Renal cortex interstitium (tissue), 15 donors: ENCODE results near the gene PCDH20. TPM values are rescaled to one million over a fixed set of nuclear protein-coding genes. Genes with fewer than 3 reads are reported as not detected.
A peak's percentile ranks its signal among the peaks of the same experiment; 100 is the strongest.

ENCODE experiments used
- DNase-seq, 11 donors: peaks; one replicate each; pipeline ENCODE4 v3.0.0-alpha.2; 2013; ENCODE audit warnings: low read depth in 9 of 11, low spot score in 4 of 11; ENCODE audit errors: extremely low read depth in 1 of 11
- long read RNA-seq, 16 experiments: transcript quantifications; one replicate each; lab custom pipeline, GENCODE V29; 2026
- polyA plus RNA-seq, 3 donors: library from polyadenylated mRNA; unstranded; fragments of 120-200 nt; gene quantifications; one replicate each; pipeline ENCODE4 v1.2.1, GENCODE V29; 2013; ENCODE audit not compliant: insufficient read length in 3 of 3

The PCDH20 gene
- 1 to 10 TPM; 5.4 to 7.5 (median 6.1) TPM for polyA plus RNA-seq
- long read RNA-seq, donor 1, full-length matches to known transcripts, result 1 of 1 reads
- long read RNA-seq, donor 1, partial matches to known transcripts, result 0 of 1 reads
- long read RNA-seq, donor 1, other reads (novel, unspliced or antisense), result 0 of 1 reads
- long read RNA-seq, donor 2, full-length matches to known transcripts, result 1 of 1 reads
- long read RNA-seq, donor 2, partial matches to known transcripts, result 0 of 1 reads
- long read RNA-seq, donor 2, other reads (novel, unspliced or antisense), result 0 of 1 reads
- long read RNA-seq, donor 3, full-length matches to known transcripts, result 3 of 3 reads
- long read RNA-seq, donor 3, partial matches to known transcripts, result 0 of 3 reads
- long read RNA-seq, donor 3, other reads (novel, unspliced or antisense), result 0 of 3 reads
- long read RNA-seq, donor 4, full-length matches to known transcripts, result 5 of 5 reads
- long read RNA-seq, donor 4, partial matches to known transcripts, result 0 of 5 reads
- long read RNA-seq, donor 4, other reads (novel, unspliced or antisense), result 0 of 5 reads
- long read RNA-seq, donor 5, result 0 reads
- long read RNA-seq, donor 6, full-length matches to known transcripts, result 1 of 1 reads
- long read RNA-seq, donor 6, partial matches to known transcripts, result 0 of 1 reads
- long read RNA-seq, donor 6, other reads (novel, unspliced or antisense), result 0 of 1 reads
- long read RNA-seq, donor 7, full-length matches to known transcripts, result 2 of 2 reads
- long read RNA-seq, donor 7, partial matches to known transcripts, result 0 of 2 reads
- long read RNA-seq, donor 7, other reads (novel, unspliced or antisense), result 0 of 2 reads
- long read RNA-seq, donor 8, result 0 reads
- long read RNA-seq, donor 9, full-length matches to known transcripts, result 4 of 4 reads
- long read RNA-seq, donor 9, partial matches to known transcripts, result 0 of 4 reads
- long read RNA-seq, donor 9, other reads (novel, unspliced or antisense), result 0 of 4 reads
- long read RNA-seq, donor 10, full-length matches to known transcripts, result 1 of 1 reads
- long read RNA-seq, donor 10, partial matches to known transcripts, result 0 of 1 reads
- long read RNA-seq, donor 10, other reads (novel, unspliced or antisense), result 0 of 1 reads
- long read RNA-seq, donor 11, full-length matches to known transcripts, result 1 of 1 reads
- long read RNA-seq, donor 11, partial matches to known transcripts, result 0 of 1 reads
- long read RNA-seq, donor 11, other reads (novel, unspliced or antisense), result 0 of 1 reads
- long read RNA-seq, donor 12, result 0 reads
- long read RNA-seq, donor 13, result 0 reads
- long read RNA-seq, donor 14, full-length matches to known transcripts, result 3 of 3 reads
- long read RNA-seq, donor 14, partial matches to known transcripts, result 0 of 3 reads
- long read RNA-seq, donor 14, other reads (novel, unspliced or antisense), result 0 of 3 reads
- long read RNA-seq, donor 15, result 0 reads
- long read RNA-seq, donor 16, full-length matches to known transcripts, result 2 of 2 reads
- long read RNA-seq, donor 16, partial matches to known transcripts, result 0 of 2 reads
- long read RNA-seq, donor 16, other reads (novel, unspliced or antisense), result 0 of 2 reads

- DNase-seq, result no peak
These were observed at the start of gene PCDH20 for GRCh38 chr13:61415749-61416148. TSS of gene PCDH20 (minus strand) at chr13:61415849. CDS start at chr13:61415158, 691 bp downstream.

DNA sequence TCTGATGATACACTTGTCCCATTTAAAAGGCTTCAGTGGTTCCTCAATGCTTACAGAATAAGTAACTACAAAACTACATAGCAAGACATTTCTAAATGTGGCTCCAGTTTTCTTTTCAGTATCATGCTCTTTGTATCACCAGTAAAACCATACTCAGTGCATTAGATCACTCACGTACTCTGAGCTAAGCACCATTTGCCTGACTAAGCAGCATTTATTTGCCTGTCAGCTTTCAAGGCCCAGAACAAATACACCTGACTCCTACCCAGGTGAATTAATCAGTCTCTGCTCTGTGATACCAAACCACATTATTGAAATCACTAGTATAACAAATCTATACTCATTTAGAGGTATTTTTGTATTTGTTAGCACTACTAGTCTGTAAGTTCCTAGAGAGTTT, 47.4 kb upstream of the PCDH20 start:
- no peak for DNase-seq

DNA sequence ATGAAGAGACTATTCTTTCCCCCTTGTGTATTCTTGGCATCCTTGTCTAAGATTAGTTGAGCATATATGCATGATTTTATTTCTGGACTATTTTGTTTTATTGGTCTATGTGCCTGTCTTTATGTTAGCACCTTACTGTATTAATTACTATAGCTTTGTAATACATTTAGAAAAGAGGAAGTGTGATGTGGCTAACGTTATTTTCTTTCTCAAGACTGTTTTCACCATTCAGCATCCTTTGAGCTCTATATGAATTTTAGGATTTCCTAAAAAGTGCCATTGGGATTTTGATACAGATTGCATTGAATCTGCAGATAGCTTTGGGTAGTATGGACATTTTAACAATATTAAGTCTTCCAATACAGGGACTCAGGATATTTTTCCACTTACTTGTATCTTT, 37.5 kb upstream of the PCDH20 start:
- no peak for DNase-seq

GRCh38 chr13:61432029-61432428, 16.4 kb upstream of the PCDH20 start:
- no peak for DNase-seq

DNA sequence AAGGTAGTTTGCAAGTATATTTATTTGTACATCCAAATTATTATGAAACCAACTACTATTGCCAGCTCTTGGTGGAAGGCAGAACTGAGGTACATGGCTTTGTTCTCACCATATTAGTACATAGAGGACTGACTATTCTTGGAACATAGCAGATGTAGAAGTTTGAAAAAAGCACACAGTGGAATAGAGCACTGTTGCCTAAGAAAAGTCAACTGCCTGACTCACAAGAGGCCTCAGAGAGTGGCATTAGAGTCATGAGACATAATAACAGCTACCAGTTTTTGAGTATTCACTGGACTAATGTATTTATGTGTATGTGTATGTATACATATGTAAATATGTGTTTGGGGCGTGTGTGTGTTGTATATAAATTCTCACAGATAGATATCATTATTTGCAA, 8.3 kb upstream of the PCDH20 start:
- no peak for DNase-seq

DNA sequence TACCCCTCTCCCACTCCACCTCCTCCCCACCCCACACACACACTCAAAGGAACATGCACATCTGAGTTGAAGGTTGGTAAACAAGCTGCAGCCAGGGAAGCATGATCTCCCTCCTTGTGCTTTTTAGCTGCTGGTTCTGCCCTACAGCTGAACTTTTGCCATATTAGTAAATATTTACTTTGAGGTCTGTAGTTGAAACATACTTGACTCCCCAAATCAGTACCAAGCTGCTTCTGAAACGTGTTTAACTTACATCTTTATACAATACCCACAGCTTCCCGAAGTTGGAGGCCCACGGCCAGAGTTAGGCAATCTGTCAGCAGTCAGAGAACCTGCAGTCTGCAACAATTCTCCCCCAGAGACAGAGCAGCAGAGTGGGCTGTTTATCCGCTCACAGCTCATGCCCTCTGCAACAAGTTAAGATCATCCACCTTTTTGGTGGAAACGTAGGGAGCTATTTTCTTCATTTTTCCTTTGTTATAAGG, 1.5 kb upstream of the PCDH20 start:
- no peak for DNase-seq

GRCh38 chr13:61415058-61415721, 459 bp downstream of the PCDH20 start:
- peak; percentile 52 to 79 (median 60) for DNase-seq

GRCh38 chr13:61414686-61415057, 977 bp downstream of the PCDH20 start:
- DNase-seq, result peak in 2 of 11 donors; percentile 39 to 51

- DNase-seq, result peak in 3 of 11 donors; percentile 5 to 18 (median 13)
These were observed 1.8 kb downstream of the PCDH20 start for GRCh38 chr13:61413572-61414535.

DNA sequence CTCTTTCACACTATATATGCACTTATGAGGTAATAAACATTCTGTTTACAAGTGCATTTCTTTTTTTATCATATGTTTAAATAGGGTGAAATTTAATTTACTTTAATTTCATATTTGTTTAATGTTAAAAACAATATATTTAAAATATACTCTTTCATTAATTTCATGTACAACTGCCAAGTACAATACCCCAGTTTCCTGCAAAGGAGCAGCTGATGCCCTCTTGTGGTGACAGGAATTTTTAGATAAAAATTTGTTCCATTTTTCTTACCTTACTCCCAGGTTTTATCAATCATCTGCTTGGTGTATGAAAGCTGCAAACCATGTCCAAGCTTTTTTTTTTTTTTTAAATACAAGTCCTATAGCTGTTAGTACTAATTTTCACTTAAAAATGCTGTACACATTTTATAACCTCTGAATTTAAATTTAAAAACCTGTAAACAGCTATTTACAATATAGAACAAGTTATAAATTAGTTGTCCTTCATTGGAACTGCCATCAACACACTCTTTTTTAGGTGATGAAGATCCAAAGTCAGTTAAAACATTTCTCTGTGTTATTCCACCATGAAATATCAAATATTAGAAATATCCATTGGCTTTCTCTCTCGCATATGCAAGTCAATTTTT, 4.9 kb downstream of the PCDH20 start:
- peak in 3 of 11 donors; percentile 2 to 25 (median 20) for DNase-seq

DNA sequence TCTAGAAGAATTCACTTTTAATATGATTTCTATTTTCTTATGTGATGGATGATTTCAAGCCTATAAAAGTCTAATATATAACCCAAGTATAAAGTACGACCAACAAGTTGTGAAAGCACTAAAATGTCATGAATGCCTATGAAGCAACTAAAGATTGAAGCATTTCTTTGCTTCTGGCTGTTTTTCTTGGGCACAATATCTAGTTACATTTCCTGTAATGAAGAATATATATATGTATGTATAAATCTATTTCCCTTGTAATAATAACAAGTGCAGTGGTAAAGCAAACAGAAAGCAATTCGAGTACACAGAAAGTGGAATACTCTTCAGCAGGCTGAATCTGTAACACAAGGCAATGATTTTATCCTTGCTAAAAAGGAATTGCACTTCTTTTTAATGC, 5.4 kb downstream of the PCDH20 start:
- no peak for DNase-seq

- DNase-seq, result no peak
These were observed 7.1 kb downstream of the PCDH20 start for GRCh38 chr13:61408571-61408970.

DNA sequence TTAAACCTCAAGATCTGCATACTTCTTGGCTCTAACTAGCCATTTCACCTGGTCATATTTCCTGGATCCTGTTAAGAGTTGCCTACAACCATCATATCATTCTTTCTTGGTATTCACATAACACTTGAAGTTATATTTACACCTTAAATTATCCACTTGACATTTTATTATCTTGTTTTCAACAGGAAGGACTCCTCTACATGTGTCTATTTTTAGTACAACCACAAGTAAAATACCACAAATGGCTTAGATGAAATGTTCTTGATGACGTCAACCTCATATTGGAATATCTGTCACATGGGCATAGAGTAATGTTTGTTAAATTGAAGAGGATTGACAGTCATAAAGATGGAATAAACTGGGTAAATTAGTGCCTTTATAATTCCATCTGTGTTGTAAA, 9.4 kb downstream of the PCDH20 start:
- DNase-seq, result no peak

DNA sequence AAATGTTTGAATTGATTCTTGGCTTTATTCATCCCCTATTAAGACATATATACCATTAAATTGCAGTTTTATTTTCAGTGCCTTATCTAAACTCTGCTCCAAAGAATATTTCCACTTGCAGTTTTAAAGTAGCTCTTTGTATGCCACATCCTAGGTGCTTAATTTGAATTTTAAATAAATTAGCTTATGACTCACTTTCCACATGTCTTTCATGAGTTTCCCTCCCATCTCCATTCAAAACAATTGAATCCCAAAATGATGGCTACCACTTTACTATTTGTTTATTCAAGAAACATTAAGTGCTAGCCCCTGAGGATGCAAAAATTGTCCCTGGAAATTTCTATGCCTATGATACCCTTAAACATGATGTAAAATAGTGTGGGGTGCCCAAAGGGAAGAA, 19.5 kb downstream of the PCDH20 start:
- no peak for DNase-seq

DNA sequence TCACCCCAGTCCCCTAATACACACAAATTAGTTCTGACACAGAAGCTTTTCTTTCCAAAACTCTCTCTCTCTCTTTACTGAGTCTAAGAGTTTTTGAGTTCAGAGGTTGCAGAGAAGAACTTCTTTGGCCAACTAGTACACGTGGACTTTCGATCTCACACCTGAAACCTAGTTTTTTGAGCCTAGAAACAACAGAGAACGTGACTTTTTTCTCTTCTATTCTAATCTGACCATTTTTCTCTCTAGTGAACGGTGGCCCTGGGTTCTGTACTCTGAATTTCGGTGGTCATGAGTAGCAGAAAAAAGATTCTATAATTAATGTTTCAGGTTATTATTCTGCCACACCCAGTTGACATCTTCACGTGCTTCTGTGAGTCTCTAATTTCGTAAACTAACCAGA, 24.2 kb downstream of the PCDH20 start:
- DNase-seq, result no peak

GRCh38 chr13:61387694-61388093, 28.0 kb downstream of the PCDH20 start:
- no peak for DNase-seq

- DNase-seq, result peak in 1 of 11 donors; percentile 3
These were observed 32.5 kb downstream of the PCDH20 start for GRCh38 chr13:61383111-61383510.
